HG03135 (cell line): Measurements from ENCODE around the gene FMNL2.
A peak's percentile ranks its signal among the peaks of the same experiment; 100 is the strongest.

Source experiments
- ATAC-seq: cut with Tn5 transposase; IDR thresholded peaks from one replicate; pipeline ENCODE4 v1.9.1; 2021; ENCODE audit warnings: mild to moderate bottlenecking, moderate library complexity; ENCODE audit not compliant: unreplicated experiment

Gene FMNL2

DNA sequence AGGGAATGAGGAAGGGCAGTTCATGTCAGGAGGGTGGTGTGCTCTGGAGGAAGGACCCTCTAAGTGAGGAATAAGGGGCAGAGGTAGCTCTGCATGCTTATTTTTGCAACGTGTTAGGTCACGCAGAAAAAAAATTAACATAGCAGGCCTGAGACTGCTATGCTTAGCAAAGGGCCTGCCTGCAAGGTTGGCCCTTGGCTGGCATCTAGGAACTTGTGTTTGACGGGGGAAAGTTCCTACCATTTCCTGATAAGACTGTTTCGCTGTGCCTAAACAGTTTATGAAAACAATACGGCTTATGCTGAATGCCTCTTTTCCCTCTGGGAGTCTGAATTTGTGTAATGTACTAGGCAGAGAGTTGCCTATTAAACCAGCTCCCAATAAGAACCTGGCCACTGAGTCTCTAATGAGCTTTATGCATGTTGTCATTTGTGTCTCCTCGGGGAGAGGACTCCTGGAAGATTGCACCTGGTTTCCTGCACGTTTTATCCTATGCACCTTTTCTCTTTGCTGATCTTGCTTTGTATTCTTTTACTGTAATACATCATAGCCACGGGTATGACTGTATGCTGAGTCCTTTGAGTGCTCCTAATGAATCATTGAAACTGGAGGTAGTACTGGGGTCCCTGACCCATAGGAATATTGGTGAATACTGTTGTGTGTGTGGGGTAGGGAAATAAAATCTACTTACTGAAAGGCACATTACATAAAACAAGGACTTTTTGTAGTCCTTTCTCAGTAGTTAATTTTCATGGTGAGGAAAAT is 213.3 kb downstream of the FMNL2 start:
- ATAC-seq = no peak

DNA sequence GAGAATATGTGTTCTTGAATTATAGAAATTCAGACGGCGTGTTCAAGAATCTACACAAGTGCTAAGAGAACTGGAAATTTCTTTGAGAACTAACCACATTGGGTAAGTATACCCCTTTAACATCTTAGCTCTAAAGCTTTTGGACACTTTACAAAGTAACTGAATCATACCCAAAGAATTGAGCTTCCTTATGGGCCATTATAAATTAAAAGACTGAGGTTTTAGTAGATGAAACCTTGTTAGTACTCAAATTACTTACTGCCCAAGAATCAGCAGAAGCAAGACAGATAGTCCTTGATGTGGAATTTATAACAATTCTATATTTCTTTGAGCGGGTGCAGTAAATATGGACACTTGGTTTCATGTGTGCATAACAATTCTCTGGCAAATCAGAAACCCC is 214.0 kb downstream of the FMNL2 start:
- ATAC-seq = no peak

DNA sequence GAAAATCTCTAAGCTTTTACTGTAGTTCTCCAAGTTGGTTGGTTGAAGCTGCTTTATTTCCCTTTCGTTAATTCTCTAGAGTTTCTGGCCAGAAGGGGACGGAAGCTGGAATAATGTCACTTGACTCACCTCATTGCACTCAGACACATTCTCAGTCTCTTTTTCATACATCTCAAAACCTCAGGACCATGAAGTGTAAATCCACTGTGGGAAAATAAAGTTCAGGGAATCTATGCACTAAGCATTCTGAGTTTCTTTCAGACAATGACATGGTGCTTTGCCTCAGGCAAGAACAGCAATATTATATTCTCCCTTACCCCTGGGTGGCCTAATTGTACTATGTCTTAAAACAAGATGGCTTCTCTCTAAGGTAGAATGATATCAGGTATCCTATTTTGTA is 214.4 kb downstream of the FMNL2 start:
- ATAC-seq = no peak

DNA sequence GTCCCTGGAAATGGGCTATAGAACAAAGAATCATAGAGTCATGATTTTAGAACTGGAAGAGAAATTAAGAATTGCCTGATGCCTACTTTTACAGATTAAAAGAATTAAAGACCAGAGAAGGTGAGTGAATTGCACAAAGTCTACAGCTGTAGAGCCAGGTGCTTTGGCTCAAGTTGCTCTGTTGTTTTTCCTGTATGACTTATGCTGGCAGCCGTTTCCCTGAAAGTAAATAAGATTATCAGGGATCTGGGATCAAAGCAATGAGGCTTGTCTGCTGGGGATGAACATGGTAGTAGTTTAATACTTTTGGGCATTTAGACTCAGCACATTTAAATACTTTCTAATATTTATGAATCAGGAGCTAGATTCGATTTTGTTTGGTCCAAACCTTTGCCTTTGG is 215.4 kb downstream of the FMNL2 start:
- no peak for ATAC-seq

DNA sequence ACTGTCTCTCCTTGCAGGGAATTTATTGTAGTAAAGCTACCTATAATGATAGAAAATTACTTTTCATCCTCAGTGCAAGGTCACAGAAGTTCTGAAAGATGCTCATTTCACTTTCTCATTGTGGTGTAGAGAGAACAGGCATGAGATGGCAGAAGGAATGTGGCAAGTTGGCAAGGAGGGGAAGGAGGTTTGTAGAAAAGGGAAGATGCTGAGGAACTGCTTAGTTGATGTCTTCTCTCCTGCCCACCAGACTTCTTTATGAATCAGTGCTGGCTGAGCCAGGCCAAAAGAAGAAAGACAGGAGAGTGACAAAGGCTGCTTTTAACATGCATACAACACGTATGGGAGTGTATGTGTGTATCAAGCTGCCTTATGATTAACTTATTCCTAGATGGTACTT is 217.9 kb downstream of the FMNL2 start:
- no peak for ATAC-seq

DNA sequence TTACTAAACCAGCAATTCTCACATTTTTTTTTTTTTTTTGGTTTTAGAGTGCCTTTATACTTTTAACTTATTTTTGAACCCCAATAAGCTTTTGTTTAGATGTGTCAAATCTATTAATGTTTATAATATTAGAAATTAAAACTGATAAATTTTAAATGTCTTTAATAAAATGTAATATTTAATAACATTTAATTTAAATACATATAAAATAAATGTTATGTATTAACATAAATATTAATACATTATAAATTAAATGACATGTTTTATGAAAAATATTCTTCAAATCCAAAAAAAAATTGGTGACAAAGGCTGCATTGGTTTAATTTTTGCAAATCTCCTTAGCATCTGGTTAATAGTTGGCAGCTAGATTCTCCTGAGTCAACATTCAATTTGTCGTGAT is 218.5 kb downstream of the FMNL2 start:
- ATAC-seq = no peak

DNA sequence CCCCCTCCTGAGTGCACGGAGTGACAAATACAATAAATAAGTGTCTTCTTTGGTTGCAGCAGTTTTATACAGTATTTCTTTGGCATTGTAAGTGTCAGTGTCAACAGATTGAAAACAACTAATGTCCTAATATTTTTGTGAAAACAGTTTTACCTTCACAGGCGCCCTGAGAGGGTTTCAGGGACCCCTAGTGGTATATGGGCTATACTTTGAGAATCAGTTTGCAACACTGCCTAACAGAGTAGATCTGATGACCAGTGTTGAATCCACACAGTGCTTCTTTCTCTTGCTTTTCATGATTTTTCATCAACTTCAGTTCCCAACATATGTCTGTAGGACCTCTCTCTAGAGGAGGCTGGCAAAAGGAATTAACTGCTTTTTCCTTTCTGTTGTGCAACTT is 220.1 kb downstream of the FMNL2 start:
- no peak for ATAC-seq

DNA sequence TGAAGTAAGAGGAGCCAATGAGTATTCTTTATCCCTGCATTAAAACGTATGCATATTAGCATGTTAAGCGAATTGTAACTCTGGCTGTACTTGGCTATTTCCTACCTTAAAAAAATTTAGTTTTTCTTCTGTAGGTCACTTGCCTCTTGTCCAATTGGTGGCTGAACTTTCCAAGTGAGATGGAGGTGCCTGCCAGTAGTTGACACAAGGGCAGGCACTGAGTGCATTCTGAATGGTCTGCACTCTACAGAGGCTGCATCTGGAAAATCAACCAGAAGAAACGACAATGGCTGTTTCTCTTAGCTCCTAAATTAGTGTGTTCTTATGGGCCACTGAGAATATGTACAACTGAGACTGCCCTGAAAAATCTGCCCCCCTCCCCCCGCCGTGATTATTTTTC is 221.5 kb downstream of the FMNL2 start:
- ATAC-seq = no peak

DNA sequence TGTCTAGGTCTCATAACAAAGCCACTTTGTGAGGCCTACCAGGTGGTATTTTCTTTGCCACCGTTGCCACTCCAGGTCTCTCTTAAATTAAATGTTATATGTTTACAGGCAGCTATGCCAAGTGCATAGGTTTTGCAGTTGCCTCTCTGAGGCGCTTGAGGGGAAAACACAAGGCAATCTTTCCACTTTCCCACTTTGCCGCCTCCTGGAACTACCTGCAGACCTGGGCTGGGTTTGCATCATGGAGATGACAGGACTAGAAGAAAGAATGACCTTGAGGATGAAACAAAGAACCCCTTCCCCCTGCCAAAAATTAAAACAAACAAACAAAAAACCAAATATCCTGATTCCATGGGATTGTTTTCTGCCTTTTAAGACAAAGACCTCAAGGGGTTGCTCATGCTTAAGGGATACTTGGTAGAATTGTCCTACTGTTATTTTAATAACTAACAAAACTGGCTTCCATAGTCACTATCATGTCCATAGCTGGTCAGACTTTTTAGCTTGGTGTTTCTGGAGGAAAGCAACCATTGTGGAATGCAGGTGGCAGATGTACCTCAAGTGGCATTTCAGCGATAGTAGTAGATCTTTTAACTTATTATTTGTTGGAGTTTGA is 222.4 kb downstream of the FMNL2 start:
- ATAC-seq = no peak

DNA sequence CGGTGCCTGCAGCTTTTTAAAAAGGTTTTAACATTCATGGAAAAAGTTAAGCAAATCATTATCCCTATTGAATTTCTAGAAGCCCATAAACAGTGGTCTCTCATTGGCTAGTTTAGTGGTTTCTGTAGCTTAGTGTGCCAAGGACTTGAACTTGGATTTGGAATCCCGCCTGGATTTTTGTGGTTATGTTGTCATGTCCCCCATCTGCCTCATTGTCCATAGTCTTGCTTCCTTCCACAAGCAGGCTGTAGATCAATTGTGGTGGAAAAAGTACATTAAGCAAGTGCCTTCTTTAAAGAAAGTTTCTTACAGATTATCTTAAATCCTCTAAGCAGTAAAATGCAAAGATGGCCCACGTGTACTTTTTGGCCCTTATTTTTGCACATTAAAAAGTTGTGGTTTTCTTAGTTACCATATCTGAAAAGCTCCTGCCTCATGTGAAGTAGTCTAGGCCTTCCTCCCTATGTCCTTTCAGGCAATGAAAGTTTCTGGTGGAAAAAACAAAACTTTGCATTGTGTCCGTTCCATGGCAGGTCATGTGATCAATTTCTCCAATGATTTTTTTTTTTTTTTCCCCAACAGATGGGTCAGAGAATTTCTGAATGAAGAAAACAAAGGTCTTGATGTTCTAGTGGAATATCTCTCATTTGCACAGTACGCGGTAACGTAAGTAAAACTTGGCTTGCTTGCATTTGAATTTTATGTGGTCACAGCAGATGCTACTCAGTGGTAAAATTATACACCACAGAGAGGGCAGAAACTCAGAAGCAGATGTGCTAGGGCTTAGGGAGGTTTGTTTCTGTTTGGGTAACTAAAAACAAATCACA is 223.4 kb downstream of the FMNL2 start:
- no peak for ATAC-seq

DNA sequence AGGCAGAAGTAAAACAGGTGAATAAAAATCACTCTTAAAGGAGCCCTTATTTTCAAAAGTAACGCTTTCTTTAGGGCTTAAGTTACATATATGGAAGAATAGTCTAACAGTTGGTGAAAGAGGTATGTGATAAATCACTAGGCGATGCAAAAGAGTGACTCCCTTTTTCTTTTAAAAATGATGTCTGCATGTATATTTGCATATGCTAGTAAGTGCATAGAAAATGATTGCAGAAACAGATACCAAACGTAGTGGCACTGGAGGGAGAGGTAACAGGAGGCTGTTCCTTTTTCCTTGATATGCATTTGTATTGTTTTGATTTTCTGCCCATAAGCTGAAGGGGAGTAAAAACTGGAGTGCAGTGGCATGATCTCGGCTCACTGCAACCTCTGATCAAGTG is 224.0 kb downstream of the FMNL2 start:
- no peak for ATAC-seq

DNA sequence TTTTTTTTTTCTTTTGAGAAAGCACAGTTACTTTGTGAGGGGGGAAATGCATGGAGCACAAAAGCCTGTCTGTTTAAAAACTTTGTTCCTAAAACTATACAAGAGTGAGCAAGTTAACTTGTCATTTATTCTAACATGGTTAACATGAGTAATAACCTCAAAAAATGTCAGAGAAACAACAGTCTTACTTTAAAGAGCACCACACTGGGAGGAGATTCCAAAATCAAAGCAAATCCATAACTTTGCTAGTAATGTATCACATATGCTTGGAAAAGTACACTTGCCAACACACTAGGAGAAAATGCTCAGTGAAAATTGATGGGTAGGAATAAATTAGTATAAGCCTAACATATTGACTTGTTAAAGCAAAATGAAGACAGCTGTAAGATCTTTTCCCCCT is 225.2 kb downstream of the FMNL2 start:
- no peak for ATAC-seq

DNA sequence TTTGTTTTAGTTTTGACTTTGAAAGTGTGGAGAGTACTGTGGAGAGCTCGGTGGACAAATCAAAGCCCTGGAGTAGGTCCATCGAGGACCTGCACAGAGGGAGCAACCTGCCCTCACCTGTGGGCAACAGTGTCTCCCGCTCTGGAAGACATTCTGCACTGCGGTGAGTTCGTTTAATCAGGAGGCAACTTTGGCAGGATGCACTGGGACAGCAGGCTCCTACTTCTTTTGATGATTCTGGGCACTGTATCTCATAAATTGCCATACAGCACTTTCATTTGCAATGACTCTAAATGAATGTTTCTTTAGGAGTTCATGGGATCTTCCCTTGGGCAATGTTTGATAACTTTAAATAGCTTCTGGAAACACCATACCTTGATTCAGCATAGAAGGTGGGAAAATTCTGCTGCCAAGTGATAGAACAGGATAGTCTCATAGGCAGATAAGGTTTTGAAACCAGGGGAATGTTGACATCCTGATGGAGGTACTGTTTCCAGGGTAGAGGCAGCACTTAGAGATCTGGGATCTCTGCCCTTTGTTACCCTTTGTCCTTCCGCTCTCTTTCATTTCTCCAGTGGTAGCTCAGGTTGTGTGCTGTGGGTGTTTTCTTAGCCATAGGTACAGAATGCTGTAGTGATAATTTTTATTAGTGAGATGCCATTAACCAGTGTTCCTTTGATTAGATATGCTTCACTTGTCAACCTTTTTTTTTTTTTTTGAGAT is 226.1 kb downstream of the FMNL2 start:
- ATAC-seq = no peak

DNA sequence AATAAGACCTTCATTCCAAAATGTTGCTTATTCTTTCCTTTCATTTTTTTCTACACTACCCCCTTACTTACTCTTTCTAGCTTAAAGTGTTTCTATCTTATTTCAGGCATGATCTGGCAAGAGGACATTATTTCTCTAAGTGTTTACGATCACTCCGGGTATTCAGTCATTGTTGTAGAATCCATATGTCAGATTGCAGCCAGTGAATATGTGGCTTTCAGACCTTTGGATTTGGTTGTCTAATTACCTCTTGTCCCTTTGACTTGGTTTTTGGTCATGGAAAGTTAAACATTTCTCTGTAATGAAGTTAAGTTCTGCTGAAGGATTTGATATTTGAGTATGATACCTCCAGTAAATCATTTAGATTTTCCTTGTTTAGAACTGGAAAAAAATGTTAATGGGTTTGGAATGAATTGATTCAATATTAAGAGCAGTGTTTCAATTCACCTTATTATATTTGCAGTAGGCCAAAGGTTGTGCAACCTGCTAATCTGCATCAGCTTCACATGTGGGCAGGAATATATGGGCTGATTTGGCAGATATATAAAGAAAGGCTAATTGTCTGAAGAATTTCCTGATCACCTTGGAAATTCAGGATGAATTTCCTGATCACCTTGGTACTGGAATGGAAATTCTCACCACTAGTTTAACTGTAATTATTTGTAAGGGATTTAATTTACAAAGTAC is 227.4 kb downstream of the FMNL2 start:
- ATAC-seq = no peak

DNA sequence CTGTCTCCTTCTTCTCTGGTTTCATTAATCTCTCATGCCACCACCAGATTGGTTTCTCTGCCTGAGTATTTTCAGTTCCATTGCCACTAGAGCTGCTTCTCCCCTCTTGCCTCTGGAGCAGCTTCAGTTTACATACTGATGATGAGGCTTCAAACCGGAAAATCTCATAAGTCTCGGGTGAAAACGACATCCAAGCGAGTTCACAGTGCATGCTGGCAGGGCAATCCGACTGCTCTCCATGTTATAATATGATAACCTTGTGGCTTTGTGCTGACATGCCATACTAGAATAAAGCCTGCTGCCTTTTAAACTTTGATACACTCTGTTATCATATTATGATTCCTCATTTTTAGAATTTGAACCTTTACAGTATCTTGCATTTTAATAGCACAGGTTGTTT is 228.8 kb downstream of the FMNL2 start:
- ATAC-seq = no peak

DNA sequence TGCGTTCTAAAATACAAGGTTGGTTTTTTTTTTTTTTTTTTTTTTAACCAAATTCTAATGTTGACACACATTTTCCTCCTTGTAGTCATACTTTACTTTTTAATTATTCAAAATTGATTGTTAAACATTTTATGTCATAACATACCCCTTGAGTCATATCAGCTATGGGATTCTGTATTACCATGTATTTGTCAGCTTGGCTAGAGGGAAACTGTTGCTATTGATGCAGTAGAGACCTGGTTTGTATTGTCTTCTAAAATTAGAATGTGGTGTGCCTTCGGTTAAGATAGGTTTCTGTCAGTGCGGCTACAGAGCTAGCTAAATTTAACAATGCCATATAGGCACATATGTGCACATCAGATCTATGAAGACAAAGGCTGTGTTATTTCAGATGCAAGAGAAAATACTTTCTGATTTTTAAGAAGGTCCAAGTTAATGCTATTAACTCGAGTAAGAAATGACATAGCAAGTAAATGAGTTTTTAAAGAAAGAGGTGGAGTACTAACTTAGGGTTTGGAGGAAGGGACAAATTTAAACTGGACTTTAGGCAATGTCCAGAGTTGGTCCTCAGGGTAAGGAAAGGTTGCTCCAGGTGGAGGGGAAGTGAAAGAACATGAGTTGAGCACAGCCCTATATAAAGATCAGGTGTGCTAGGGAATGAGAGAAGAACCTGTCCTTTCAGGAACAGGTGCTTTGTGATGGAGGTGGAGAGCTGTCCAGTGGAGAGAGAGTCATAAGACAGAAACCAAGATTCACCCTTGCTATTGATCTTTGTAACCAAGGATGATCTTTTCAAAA is 230.0 kb downstream of the FMNL2 start:
- peak; percentile 84 for ATAC-seq

DNA sequence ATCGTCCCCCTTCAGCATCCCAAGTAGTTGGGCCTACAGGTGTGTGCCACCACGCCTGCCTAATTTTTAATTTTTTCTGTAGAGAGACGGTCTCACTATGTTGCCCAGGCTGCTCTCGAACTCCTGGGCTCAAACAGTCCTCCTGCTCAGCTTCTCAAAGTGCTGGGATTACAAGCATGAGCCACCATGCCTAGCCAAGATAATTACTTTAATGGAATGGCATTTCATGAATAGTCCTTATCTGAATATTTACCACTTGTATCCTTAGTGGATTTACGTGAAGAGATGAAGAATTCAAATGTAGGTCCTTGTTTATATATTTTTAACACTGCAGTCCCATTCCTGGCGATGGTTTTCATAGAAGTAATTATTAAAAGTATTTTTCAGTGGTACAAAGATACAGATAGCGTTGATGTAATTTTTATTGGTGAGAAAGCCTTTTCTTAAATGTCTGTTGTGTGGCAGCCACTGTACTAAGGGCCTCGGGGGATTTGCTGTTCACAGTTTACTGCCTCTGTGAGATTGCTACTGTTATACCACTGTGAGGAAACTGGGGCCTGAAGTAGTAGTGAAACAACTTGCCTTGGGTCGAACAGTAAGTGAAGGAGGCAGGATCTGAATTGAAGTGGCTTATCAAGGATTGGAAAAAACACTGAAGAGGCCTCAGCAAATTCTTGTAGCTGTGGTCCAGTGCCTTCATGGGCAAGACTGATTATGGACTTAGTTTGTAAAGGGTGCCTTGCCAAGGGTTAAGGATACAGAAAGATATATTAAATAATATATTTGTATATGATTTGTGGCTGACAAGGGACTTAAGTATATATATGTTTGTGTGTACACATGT is 231.1 kb downstream of the FMNL2 start:
- ATAC-seq = peak; percentile 67

DNA sequence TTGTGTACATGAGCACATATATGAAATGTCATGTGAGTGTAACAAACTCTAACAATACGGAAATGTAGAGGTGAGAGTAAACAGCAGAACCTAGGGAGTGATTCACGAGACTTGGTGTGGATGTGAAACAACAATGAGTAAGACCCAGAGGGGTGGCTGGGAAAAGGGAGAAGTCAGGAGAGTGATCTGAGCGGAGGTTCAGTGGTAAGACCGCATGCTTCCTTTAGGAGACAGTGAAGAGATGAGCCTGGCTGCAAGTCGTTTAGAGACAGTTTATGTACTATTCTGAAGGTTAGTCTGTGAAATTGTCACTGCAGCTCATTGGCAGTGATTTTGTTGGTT is 231.7 kb downstream of the FMNL2 start:
- ATAC-seq = peak; percentile 15

DNA sequence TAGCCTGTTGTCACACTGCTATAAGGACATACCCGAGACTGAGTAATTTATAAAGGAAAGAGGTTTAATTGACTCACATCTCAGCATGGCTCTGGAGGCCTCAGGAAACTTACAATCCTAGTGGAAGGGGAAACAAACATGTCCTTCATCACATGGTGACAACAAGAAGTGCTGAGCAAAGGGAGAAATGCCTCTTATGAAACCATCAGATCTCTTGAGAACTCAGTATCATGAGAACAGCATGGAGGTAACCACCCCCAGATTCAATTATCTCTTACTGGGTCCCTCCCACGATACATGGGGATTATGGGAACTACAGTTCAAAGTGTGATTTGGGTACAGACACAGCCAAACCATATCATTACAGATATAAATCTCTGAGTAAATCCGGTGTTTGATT is 233.6 kb downstream of the FMNL2 start:
- no peak for ATAC-seq
